ENCODE data around the gene CDKN2AIP.
A peak's percentile ranks its signal among the peaks of the same experiment; 100 is the strongest.
"Not testable (repeated sequence)": the region's sequence is repeated elsewhere in the genome, so short reads cannot be mapped to it uniquely, and the experiment has no call there.

Gene CDKN2AIP

GRCh38 chr4:183412821-183413220 is 31.6 kb upstream of the CDKN2AIP start:
- no peak for DNase-seq (ENCODE audit: low spot score)

GRCh38 chr4:183413234-183414200 is 30.9 kb upstream of the CDKN2AIP start:
- DNase-seq (ENCODE audit: low spot score): peak; percentile 39

DNA sequence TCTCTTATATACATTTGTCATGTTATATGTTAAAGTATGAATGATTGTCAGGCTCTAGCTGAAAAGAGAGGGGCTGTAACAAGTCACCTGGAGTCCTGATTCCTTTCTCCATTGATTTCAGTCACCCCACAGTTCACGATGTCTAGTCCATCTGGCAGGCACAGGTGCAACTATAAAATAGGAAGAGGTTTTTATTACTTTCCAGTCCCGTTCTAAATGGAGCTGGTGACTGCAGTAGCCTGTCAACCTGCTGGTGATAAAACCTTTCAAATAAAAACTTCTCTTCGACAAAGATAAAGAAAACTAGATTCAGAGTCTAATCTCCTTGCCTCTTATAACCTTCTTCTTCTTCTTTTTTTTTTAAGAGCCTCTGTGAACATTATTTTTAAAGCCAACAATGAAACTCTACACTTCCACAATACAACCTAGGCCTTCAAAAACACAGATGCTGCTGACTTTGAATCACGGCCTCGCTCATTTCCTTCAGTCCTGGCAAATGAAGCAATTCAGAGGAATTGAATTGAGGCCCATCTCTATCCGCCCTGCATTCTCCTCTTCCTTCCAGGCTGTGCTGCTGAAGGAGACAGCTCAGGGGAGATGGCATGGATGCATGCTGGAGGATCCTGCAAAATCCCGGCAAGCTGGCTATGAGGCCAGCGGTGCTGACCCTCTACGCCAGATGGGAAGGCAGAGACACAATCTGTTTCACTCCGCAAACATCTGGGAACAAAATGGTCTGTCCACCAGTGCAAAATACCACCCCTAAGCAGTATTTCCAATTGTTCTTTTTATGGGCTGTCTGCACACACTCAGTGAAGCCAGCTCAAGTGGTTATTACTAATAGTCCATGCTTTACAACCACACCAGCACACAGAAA is 27.3 kb upstream of the CDKN2AIP start:
- DNase-seq (ENCODE audit: low spot score): no peak

- no peak for DNase-seq (ENCODE audit: low spot score)
Observed at GRCh38 chr4:183422962-183423631, 21.3 kb upstream of the CDKN2AIP start.

DNA sequence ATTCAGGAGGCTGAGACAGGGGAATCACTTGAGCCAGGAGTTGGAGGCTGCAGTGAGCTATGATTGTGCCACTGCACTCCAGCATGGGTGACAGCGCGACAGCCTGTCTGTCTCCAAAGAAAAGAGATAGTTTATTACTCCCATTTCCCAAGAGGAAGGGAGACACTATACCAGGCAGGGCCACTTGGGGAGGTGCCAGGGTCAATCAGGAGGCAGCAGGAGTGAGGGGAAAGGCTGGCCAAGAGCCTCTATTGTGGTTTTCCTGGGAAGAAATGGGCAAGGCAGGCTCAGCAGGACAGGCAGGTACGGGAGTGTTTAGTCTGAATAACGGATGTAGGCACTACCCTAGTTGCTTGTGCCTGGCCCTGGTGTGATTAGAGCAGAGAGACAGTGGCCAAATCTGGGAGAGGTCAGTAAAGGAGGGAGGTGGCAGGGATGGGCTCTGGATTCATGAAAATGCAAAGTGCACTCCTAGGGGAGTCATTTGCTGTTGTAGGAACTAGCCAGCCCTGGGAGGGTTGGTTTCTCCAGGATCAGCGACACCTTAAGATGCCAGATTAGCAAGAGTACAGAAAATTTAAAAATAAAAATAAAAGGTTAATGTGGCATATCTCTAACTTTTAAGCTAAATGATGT is 20.2 kb upstream of the CDKN2AIP start:
- no peak for DNase-seq (ENCODE audit: low spot score)

- DNase-seq (ENCODE audit: low spot score): no peak
Observed at GRCh38 chr4:183426507-183426906, 17.9 kb upstream of the CDKN2AIP start.

DNA sequence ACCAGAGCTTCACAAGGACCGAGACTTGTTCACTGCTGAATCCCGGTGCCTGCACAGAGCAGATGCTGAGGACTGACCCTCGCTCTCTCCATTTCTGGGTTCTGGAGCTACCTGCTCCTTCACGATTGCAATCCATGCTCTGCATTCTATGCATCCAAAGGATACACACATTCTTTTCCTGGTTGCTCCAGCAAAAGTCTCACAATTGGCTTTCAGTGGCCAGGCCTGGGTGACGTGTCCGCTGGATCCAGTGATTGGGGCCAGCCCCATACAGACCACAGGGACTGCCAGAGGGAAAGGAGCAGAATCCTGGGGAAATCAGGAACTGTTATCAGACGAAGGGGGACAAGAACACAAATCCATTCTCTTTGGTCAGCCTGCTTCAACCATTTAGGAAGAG is 14.9 kb upstream of the CDKN2AIP start:
- no peak for DNase-seq (ENCODE audit: low spot score)

DNA sequence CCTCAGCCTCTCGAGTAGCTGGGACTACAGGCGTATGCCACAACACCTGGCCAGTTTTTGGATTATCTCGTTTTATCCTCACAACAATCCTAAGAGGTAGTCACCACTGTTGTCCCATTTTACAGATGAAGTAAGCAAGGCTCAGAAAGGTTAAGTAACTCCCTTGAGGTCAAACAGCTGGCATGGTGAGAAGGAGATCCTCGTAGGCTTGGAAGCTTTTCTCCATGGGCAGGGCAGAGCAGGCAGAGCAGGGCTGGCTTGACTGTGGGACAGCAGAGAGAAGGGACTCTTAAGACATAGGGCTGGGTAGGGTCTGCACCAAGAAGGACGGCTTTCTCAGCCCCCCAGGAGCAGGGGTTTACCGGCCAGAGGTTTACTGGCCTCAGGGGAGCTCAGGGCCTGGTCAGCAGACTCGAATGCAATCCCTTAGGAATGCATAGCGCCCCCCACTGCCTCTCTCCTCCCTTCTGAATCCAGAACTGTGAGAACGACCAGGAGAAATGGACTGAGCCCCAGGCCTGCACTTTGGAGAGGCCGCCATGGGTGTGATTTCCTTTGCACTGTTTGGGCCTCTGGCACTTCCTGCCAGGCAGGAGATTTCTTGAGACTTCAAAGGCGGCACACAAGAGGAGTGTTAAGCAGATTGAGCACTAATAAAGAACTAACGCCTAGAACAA is 14.0 kb upstream of the CDKN2AIP start:
- no peak for DNase-seq (ENCODE audit: low spot score)

GRCh38 chr4:183430994-183431347 is 13.5 kb upstream of the CDKN2AIP start:
- DNase-seq (ENCODE audit: low spot score): no peak

GRCh38 chr4:183431614-183432013 is 12.8 kb upstream of the CDKN2AIP start:
- no peak for DNase-seq (ENCODE audit: low spot score)

GRCh38 chr4:183433183-183433582 is 11.3 kb upstream of the CDKN2AIP start:
- DNase-seq (ENCODE audit: low spot score): not testable (repeated sequence)

DNA sequence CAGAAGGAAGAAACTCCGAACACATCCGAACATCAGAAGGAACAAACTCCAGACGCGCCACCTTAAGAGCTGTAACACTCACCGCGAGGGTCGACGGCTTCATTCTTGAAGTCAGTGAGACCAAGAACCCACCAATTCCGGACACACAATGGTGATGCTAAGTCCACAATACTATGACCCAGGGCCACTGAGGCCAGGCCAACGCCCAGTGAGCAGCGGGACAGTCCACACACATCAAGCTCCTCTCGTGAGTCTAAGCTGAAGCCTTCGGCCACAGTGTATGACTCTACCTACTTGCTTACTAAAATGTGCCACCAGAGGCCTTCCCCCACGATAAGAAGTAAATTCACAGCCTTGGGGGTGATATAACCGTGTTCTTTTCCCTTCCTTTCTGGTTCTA is 10.2 kb upstream of the CDKN2AIP start:
- DNase-seq (ENCODE audit: low spot score): no peak

DNA sequence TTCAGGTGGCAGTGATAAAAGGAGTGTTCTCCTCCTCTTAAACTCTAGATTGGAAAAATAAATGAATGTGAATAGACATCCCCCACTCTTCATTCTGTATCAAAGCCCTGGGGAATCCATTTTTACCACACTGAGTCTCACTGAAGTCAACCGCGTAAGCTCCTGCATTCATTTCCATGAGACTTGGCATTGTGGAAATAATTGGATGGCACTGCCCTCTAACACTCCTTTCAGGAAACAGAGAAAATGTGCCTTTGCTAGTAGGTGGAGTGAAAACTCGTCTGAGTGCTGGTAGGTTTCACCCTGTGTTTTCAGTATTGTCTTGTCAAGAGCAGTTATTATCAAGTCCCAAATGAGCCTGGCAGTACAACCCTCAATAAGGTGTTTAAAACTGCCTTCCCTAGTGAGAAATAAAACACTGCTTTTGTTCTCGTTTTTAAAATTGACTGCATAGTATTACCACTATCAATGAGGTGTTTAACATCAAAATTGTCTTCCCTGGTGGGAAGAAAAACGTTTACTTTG is 9.7 kb upstream of the CDKN2AIP start:
- no peak for DNase-seq (ENCODE audit: low spot score)

DNA sequence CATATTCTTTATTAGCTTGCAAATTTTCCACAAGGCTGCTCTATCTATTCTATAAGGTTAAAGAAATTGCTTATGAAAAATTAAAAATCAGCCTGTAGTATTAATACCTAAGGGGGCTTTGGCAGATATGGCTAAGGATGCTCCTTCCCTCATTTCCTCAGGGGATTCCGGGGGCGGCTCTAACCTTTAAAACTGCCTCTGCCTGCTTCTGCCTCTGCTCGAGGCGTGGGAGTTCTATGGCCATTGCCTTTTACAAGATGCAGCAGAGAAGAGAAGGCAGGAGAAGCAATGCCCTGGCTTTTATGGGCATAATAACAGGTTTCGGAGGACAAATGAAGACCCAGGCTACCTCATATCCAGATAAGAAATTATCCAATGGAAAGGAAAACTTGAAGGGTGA is 8.6 kb upstream of the CDKN2AIP start:
- DNase-seq (ENCODE audit: low spot score): no peak

- no peak for DNase-seq (ENCODE audit: low spot score)
Observed at GRCh38 chr4:183436417-183436816, 8.0 kb upstream of the CDKN2AIP start.

DNA sequence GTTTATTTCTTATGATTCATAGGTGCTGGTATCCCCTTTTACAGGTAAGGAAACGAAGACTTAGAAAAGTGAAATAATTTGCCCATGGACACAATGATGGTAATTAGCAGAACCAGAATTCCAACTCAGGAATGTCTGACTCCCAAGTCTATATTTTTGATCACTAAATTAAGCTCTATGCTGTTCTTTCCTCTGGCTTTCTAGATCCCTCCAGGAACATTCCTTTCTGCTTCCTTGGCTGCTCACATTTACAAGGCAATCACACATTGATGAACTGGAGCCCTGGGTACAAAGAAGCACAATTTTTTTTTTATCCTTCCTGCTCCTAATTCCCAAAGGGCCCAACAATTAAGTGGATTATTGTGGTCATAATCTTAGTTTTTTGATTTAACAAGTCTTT is 7.0 kb upstream of the CDKN2AIP start:
- DNase-seq (ENCODE audit: low spot score): no peak

- DNase-seq (ENCODE audit: low spot score): no peak
Observed at GRCh38 chr4:183438458-183439113, 5.8 kb upstream of the CDKN2AIP start.

- DNase-seq (ENCODE audit: low spot score): no peak
Observed at GRCh38 chr4:183441276-183441675, 3.2 kb upstream of the CDKN2AIP start.

DNA sequence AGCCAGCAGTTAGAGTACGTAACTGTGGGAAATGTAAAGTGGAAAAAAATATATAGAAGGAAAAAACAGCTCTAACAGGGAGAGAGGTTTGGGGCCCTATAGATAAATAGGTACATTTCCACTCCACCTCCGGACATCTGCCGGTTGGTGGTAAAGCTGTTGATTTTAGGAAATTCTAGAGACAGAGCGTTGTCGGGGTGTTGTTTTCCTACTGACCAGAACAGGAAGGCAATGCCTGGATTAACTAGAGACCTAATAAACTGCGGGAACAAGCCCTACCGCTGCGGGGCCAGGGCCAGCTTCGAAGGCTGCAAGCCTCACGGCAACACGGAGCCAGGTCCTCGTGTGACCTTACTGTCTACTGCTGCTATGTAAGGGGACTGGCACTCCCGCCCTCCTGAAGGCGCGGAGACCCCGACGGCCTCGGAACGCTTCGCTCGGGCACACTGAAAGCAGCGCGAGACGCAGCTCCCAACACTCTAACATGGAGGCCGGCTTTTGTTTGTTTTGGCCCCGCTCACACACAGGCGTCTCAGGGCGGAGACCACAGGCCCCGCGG is 702 bp upstream of the CDKN2AIP start:
- DNase-seq (ENCODE audit: low spot score): peak; percentile 82

DNA sequence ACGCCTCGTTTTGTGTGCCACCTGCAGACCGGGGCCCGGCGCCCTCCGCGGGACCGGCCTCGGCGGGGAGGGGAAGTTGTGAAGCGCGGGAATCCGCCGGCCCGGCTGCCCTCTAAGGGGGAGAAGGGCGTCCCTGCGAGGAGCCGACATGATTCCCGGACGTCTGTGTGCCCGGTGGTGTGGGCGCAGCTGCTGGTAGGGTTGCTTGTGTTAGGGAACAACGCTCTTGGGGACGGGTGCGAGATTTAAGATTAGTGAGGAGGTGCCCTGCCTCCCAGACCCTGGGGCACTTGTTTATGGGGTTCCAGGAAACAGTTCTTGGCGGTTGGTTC is 627 bp downstream of the CDKN2AIP start:
- no peak for DNase-seq (ENCODE audit: low spot score)

Measured in SK-N-DZ (cell line).